ENCODE results near the gene AFTPH. TPM values are rescaled to one million over a fixed set of nuclear protein-coding genes. Genes with fewer than 3 reads are reported as not detected.

AFTPH gene
- polyA plus RNA-seq, 3 donors: 22.3 to 28.6 (median 28.4) TPM

DNA sequence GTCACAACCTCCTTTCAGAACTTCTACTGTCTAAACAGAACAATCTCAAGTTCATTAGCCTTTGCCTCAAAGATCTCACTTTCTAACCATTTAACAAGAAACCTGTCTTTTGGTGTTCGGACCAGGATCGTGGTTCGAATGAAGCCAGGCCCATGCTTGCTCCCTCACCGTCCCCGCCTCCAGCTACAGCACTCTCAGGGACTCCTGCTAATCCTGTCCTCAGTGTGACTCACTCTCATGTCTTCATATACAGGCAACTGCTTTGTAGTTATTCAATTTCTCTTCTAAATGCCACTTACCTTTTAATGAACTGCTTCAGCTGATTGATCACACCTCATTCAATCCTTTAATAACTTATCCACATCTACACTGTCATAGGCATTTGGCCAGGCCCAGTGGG, 113.8 kb downstream of the AFTPH start:
- Mint-ChIP-seq H3K27ac (peak overlapping the region; percentile 86 to 95 (median 93)), H3K36me3 (peaks cover 51 to 54% of the 10 kb centered on the region in 2 donors), H3K4me1 (peaks cover 80% of the 10 kb centered on the region), H3K9me3 (peaks cover 0 to 1% (median 0%) of the 10 kb centered on the region in 7 donors), H3K4me3 (peak overlapping the region in 1 of 2 donors; percentile 7), H3K27me3 (ENCODE audit: low read depth in 3 of 3) (no peaks in the 10 kb centered on the region)
- intact Hi-C loops (cut with micrococcal nuclease): no loop called here
- no peak overlapping the region for H3K9ac ChIP-seq (ENCODE audit: insufficient read depth, low read length, poor library complexity, severe bottlenecking)
- 90% methylated on average over 5 of the region's 5 CpGs for WGBS (ENCODE audit: insufficient coverage)
- H3K4me3 ChIP-seq (replicated peaks in 1 of 3; ENCODE audit: low read depth in 2 of 3, low read length in 3 of 3): no peak overlapping the region
- peaks cover 22 to 38% of the 10 kb centered on the region in 2 donors for H3K36me3 ChIP-seq (replicated peaks in 1 of 2; ENCODE audit: control insufficient read depth in 1 of 2, insufficient read depth in 2 of 2, low read length in 2 of 2)
- TF ChIP-seq, protein P1, sequence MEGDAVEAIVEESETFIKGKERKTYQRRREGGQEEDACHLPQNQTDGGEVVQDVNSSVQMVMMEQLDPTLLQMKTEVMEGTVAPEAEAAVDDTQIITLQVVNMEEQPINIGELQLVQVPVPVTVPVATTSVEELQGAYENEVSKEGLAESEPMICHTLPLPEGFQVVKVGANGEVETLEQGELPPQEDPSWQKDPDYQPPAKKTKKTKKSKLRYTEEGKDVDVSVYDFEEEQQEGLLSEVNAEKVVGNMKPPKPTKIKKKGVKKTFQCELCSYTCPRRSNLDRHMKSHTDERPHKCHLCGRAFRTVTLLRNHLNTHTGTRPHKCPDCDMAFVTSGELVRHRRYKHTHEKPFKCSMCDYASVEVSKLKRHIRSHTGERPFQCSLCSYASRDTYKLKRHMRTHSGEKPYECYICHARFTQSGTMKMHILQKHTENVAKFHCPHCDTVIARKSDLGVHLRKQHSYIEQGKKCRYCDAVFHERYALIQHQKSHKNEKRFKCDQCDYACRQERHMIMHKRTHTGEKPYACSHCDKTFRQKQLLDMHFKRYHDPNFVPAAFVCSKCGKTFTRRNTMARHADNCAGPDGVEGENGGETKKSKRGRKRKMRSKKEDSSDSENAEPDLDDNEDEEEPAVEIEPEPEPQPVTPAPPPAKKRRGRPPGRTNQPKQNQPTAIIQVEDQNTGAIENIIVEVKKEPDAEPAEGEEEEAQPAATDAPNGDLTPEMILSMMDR (IDR thresholded peaks at IDR 0.05): no peak
- H3K27ac ChIP-seq (ENCODE audit: low read depth in 1 of 2, low read length in 2 of 2): peak overlapping the region; percentile 45 to 77
- peak in 2 of 3 donors; percentile 23 to 41 for DNase-seq
- H3K27me3 ChIP-seq (ENCODE audit: control insufficient read depth in 2 of 2, insufficient read depth in 2 of 2, low read length in 2 of 2): no peaks in the 10 kb centered on the region
- no peaks in the 10 kb centered on the region for H3K9me3 ChIP-seq (replicated peaks in 1 of 2; ENCODE audit: control insufficient read depth in 1 of 2, insufficient read depth in 1 of 2, low read length in 2 of 2)
- H3K4me2 ChIP-seq (replicated peaks; ENCODE audit: extremely low read depth, low read length, poor library complexity, severe bottlenecking): no peak overlapping the region
- peaks cover 99% of the 10 kb centered on the region for H4K20me1 ChIP-seq (ENCODE audit: insufficient read depth, low read length)
- H3K79me2 ChIP-seq (ENCODE audit: insufficient read depth, low read length): peaks cover 98% of the 10 kb centered on the region
- peaks cover 46 to 64% of the 10 kb centered on the region in 2 donors for H3K4me1 ChIP-seq (ENCODE audit: control insufficient read depth in 1 of 2, insufficient read depth in 2 of 2, low read length in 2 of 2)
- H2AFZ ChIP-seq (ENCODE audit: insufficient read depth, low read depth, low read length, poor library complexity, severe bottlenecking): no peak overlapping the region

DNA sequence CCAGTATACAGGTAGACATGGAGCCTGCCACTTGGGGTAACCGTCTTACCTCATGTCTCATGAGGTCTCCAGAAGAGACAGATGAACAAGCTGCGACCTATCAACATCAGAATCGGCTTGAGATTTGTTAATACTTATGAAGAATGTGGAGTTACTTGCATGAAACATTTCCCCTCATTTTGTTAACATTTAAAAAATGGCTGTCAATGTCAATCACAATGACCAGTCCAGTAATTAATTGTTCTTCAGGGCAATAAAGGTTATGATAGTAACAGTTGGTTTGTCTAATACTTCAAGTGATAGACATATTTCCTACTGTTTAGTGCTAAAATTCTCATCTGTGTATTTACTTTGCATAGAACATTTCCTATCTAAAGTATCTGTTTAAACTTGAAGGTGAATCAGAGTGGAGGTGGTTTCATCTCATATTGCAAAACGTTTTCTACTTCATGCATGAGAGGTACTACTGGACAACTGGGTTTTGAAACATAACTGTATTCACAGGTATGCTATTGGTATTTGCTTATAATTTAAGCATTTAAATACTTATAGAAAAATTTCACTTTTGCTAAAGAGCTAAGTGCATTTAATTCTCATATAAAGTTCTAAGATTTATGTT, 114.5 kb downstream of the AFTPH start:
- no peaks in the 10 kb centered on the region for H3K9me3 ChIP-seq (replicated peaks in 1 of 2; ENCODE audit: control insufficient read depth in 1 of 2, insufficient read depth in 1 of 2, low read length in 2 of 2)
- no peak overlapping the region for H2AFZ ChIP-seq (ENCODE audit: insufficient read depth, low read depth, low read length, poor library complexity, severe bottlenecking)
- Mint-ChIP-seq H3K4me3 (no peak overlapping the region), H3K9me3 (peaks cover 0 to 4% (median 0%) of the 10 kb centered on the region in 7 donors), H3K4me1 (peaks cover 86% of the 10 kb centered on the region), H3K27ac (peak overlapping the region in 6 of 7 donors; percentile 16 to 95 (median 91)), H3K27me3 (ENCODE audit: low read depth in 3 of 3) (no peaks in the 10 kb centered on the region), H3K36me3 (peaks cover 46 to 47% of the 10 kb centered on the region in 2 donors)
- H3K9ac ChIP-seq (ENCODE audit: insufficient read depth, low read length, poor library complexity, severe bottlenecking): no peak overlapping the region
- TF ChIP-seq, protein P1 (IDR thresholded peaks at IDR 0.05): no peak
- no peak overlapping the region for H3K4me3 ChIP-seq (replicated peaks in 1 of 3; ENCODE audit: low read depth in 2 of 3, low read length in 3 of 3)
- no peaks in the 10 kb centered on the region for H3K27me3 ChIP-seq (ENCODE audit: control insufficient read depth in 2 of 2, insufficient read depth in 2 of 2, low read length in 2 of 2)
- intact Hi-C loops (cut with micrococcal nuclease): no loop called here
- peaks cover 19 to 31% of the 10 kb centered on the region in 2 donors for H3K36me3 ChIP-seq (replicated peaks in 1 of 2; ENCODE audit: control insufficient read depth in 1 of 2, insufficient read depth in 2 of 2, low read length in 2 of 2)
- H3K27ac ChIP-seq (ENCODE audit: low read depth in 1 of 2, low read length in 2 of 2): peak overlapping the region in 1 of 2 donors; percentile 77
- DNase-seq: no peak
- H4K20me1 ChIP-seq (ENCODE audit: insufficient read depth, low read length): peaks cover 98% of the 10 kb centered on the region
- H3K4me2 ChIP-seq (replicated peaks; ENCODE audit: extremely low read depth, low read length, poor library complexity, severe bottlenecking): no peak overlapping the region
- no CpG with 5 or more reads among the region's 4 CpGs for WGBS (ENCODE audit: insufficient coverage)
- H3K79me2 ChIP-seq (ENCODE audit: insufficient read depth, low read length): peaks cover 98% of the 10 kb centered on the region
- H3K4me1 ChIP-seq (ENCODE audit: control insufficient read depth in 1 of 2, insufficient read depth in 2 of 2, low read length in 2 of 2): peaks cover 52 to 71% of the 10 kb centered on the region in 2 donors
